Left cardiac atrium (tissue), 4 donors: ENCODE measurements around the gene BAIAP3. TPM values are rescaled to one million over a fixed set of nuclear protein-coding genes. Genes with fewer than 3 reads are reported as not detected.
A peak's percentile ranks its signal among the peaks of the same experiment; 100 is the strongest.

Experiments used
- ATAC-seq, 2 donors: fragments of 200-7000 bp; cut with Tn5 transposase; one replicate each; pipeline ENCODE4 v1.9.1; 2020; ENCODE audit warnings: mild to moderate bottlenecking in 2 of 2, moderate library complexity in 2 of 2
- DNase-seq: peaks from one replicate; pipeline ENCODE4 v3.0.0-alpha.2; 2020
- intact Hi-C, 2 donors: fragments of 100-400 bp; cut with DNase I; formaldehyde crosslinking; loops; one replicate each; pipeline versions ENCODE4 v1.14.1 to v1.15.1; 2022 to 2023
- total RNA-seq, 2 donors: library from RNA; stranded (reverse); fragmentation: NEBNext Ultra II Directional; extraction: Animal tissue kit (Norgen Biotek cat#: 25700); gene quantifications; one replicate each; pipeline ENCODE4 v1.2.1, GENCODE V29; 2021
- donor health status: DM: no; HTN: yes; CAD: no.
- donor health status: DM: no; HTN: yes; CAD: no; lungs with severe emphysema.
- donor health status: DM: yes; HTN: yes; CAD: no.
- donor health status: Dilated cardiomyopathy.

Gene BAIAP3
- total RNA-seq, 2 donors from 2014 or later: 0.99 to 2.7 TPM

DNA sequence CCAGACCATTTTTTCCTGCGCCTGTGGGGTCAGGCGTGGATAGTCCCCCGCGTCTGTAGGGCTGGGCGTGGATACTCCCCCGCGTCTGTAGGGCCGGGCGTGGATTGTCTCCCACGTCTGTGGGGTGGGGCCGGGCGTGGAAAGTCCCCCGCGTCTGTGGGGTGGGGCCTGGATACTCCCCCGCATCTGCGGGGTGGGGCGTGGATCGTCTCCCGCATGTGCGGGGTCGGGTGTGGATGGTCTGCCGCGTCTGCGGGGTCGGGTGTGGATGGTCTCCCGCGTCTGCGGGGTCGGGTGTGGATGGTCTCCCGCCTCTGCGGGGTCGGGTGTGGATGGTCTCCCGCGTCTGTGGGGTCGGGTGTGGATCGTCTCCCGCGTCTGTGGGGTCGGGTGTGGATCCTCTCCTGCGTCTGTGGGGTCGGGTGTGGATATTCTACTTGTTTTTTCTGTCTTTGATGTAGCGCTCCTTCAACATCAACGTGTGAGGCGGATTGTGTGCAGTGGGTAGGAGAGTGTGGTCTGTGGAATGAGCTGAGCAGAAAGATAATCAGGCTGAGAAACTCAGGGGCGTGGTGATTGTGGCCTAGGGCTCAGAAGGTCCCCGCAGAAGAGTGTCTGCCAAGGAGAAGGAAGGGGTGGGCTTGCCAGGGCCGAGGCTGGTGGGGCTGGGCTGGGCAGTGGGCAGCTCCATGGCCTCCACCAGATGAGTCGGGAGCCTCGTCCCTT, 21.5 kb downstream of the BAIAP3 start:
- intact Hi-C loops: no loop called here
- ATAC-seq (no peak), DNase-seq (no peak)

DNA sequence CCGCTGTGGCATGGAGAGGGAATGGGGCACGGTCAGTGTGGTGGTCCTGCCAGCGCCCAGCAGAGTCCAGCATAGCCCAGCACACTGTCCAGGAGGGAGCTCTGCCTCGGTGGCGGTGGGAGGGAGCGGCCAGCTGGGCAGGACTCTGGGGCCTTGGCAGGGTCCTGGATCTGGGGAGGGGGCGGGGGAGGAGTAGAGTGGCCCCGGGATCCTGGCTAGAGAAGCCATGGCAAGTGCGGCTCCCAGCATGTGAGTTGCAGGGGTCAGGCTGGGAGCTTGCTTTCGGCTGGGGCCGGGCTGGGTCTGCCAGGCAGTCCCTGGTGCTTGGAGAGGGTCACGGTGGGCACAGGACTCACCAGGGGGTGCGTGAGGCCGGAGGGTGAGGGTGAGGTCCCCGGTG, 22.1 kb downstream of the BAIAP3 start:
- intact Hi-C loops: no loop called here
- ATAC-seq: no peak
- DNase-seq: no peak

DNA sequence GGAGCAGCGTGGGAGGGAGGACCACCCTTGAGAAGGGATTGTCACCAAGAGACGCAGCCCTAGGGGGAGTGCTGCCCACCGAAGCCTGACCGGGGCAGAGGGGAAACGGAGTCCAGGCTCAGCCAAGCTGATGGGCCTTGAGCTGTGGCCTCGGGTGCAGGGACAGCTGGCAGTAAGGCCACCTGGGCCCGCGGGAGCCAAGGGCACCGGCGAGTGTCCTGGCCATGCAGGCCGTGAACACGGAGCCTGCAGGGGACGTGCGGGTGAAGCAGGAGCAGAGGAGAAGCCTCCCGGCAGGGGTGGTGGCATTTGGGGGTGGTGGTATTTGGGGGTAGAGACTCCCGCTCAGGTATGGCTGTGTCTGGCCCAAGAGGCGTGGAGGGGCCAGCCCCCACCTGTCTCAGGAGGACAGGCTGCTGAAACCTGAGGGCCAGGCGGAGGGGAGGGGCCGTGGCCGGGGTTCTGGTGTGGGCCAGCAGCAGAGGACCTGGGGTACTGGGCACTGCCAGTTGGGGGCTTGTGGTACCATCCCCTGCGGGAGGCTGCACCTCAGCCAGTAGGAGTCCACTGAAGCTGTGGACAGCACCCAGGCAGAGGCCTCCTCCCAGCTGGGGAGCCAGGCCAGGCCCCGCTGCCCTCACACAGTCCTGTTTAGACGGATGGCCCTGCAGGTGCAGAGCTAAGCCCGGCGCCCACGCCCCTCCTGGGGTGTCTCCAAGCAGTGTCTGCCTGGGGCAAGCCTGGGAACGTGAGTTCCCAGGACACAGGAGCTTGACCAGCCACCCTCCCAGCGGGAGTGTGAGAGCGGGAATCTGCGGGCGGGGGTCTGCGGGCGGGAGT, 22.8 kb downstream of the BAIAP3 start:
- DNase-seq (no peak), ATAC-seq (no peak)
- intact Hi-C loops: no loop called here

DNA sequence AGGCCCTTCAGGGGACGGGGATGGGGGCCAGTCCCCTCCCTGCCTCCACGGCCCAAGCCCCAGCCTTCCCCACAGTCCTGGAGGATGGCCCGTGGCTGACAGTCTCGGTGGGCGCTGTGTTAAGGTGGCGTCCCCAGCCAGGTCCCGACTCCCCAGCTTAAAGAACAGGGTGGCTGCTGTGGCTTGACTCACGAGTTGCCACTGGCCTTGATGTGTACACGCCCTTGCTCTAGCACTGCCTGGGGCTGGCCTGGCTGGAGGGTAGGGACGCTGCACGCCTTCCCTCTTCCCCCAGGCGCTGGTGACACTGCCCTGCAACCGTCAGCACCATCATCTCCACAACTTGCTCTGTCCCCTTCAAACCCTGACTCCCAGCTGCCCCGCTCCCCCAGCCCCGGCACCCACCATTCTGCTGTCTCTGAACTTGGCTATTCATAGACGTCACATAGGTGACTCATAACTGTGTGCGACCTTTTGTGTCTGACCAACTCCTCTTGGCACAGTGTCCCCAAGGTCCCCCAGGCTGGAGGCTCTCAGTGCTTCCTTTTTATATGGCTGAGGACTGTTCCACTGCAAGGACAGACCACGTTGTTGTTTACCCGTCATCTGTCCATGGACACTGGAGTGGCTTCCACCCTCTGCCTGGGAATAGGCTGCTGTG, 24.6 kb downstream of the BAIAP3 start:
- ATAC-seq (peak in 1 of 2 donors; percentile 30), DNase-seq (no peak)
- intact Hi-C loops: no loop called here

DNA sequence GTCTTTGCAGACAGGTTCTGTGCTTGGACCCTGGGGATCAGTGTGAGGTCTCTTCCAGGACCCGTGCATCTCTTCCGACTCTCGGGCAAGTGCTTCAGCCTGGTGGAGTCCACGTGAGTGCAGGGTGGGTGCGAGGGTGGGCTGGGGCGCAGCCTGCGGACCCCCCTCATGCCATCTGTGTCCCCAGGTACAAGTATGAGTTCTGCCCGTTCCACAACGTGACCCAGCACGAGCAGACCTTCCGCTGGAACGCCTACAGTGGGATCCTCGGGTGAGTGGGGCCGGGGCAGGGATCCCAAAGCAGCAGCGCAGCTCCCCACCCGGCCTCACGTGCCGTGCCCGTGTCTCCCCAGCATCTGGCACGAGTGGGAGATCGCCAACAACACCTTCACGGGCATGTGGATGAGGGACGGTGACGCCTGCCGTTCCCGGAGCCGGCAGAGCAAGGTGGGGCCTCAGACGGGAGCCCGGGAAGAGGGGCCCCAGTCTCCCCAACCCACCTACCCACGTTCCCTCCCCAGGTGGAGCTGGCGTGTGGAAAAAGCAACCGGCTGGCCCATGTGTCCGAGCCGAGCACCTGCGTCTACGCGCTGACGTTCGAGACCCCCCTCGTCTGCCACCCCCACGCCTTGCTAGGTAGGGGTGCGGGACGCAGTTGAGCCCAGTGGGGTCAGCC, 28.4 kb downstream of the BAIAP3 start:
- DNase-seq (no peak), ATAC-seq (no peak)
- intact Hi-C loops: no loop called here

DNA sequence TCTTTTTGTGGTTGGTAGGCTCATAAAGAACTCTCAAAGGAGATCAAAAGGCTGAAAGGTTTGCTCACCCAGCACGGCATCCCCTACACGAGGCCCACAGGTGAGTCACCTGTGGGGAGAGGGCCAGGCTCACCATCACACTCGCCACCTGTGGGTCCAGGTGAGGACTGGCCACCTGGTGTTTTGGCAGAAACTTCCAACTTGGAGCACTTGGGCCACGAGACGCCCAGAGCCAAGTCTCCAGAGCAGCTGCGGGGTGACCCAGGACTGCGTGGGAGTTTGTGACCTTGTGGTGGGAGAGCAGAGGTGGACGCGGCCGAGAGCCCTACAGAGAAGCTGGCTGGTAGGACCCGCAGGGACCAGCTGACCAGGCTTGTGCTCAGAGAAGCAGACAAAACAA, 29.4 kb downstream of the BAIAP3 start:
- DNase-seq: no peak
- intact Hi-C loops: no loop called here
- no peak for ATAC-seq

DNA sequence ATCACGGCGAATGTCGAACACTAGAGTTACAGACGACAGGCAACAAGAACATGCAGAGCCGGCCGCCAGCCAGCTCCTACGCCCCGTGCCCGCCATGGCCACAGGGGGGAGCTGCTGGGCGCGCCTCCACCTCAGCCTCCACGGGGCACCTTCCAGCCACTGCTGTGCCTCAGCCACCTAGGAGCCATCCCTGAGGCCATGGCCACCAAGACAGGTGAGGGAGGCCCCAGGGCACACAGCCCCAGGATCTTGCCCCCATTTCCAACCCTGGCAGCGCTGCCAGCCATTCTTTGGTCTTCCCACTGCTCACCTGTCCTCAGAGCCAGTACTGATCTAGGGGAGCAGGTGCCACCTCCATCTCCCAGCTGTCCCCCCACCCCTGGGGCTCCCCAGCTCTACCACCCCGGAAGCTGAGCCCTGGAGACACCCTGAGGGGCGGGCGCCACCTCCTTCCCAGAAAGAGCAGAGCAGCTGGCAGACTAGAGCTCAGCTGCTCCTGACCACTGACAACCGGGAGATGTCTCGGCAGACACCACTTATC, 30.1 kb downstream of the BAIAP3 start:
- intact Hi-C loops: no loop called here
- ATAC-seq (peak; percentile 45 to 60), DNase-seq (peak; percentile 57)

DNA sequence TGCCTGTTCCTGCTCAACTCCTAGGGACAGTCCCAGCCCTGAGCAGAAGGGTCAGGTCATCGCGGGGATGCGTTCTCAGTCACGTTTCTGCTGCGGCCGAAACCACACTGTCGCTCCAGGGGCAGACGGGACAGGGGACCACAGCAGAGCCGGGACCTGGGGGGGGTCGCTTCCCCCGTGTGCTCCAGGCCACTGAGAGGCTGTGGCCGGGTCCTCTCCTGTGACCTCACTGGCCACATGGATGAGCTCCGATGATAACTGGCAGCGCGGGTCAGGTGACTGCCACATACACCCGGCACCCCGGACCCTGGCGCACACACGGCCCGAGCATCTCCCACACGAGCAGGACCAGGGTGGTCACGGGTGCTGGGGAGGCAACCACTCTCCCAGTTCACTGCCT, 31.1 kb downstream of the BAIAP3 start:
- ATAC-seq: no peak
- intact Hi-C loops: no loop called here
- no peak for DNase-seq

DNA sequence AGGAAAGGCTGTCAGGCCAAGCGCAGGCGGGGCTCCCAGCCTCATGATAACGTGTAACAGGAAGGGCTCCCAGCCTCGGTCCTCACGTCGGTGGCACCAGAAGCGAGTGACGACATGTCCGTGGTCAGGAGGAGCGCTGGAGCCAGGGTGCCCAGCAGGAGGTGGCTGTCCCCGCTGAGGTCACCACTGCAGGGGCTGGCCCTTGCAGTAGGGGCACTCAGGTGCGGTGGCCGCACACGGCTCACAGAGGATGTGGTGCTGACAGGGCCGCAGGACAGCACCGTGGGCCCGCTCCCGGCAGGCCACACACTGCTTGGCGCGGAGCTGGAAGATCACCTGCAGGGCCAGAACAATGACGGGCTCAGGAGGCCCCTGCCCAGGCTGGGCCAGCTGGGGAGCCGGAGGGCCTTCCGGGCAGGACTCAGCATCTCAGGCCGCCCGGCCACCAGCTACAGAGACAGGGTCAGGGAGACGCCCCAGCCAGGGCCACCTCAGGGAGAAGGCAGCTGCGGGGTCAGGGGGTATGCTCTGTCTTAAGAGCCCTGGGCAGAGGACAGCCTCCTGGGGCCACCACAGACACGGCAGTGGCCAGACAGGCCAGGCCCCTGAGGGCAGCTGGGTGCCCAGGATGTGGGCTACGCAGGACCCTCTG, 32.7 kb downstream of the BAIAP3 start:
- ATAC-seq (no peak), DNase-seq (no peak)
- intact Hi-C loops: no loop called here

DNA sequence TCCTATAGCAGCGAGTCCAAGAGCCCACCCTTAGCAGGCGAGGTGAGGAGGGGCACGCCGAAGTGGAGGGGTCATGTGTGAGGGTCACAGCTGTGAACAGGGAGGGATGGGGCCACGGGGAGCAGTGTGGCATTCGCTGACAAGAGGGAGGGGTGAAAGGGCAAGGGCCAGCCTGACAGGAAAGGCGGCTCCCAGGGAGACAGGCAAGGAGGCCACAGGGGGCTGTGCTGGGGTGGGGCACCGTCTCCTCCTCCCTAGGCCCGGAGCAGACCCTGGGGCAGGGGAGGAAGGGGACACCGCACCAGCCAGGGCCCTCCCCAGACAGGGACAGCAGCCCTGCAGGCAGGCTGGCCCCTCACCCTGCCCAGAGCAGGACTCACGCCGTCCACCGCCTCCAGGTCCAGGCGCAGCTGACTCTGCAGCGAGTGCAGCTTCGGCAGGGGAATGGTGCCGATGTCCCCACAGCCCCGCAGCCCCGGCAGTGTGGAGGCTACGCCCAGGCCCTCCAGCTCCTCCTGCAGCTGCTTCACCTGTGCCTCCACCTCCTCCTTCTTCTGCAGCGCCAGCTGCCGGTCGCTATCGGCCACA, 33.4 kb downstream of the BAIAP3 start:
- DNase-seq: no peak
- intact Hi-C loops: no loop called here
- no peak for ATAC-seq

DNA sequence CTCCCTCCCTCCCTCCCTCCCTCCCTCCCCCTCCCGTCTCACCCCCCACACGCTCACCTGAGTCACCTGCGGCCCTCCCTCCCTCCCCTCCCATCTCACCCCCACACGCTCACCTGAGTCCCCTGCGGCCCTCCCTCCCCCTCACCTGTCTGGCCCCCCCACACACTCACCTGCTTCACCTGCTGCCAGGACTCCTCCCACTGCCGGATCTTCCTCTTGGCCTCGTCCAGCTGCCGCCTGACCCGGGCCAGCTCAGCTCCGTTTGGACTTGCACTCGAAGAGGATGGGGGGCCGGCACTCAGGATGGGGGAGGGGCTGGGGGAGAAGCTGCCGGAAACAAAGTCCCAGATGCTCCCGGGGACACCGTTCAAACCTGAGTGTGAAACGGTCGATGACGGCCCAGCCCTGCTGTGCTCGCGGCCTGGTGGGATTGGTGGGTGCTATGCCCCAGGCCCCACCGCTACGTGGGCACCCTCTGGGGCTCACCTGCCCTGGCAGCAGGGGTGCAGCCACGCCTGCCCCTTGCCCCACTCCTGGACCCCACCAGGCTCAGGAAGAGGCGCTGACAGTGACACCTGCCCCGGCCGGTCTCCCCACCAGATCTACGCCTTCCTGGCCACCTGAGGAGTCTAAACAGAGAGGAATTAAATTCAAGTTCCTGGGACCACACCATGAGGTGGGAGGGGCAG, 34.2 kb downstream of the BAIAP3 start:
- DNase-seq (no peak), ATAC-seq (no peak)
- intact Hi-C loops: no loop called here

DNA sequence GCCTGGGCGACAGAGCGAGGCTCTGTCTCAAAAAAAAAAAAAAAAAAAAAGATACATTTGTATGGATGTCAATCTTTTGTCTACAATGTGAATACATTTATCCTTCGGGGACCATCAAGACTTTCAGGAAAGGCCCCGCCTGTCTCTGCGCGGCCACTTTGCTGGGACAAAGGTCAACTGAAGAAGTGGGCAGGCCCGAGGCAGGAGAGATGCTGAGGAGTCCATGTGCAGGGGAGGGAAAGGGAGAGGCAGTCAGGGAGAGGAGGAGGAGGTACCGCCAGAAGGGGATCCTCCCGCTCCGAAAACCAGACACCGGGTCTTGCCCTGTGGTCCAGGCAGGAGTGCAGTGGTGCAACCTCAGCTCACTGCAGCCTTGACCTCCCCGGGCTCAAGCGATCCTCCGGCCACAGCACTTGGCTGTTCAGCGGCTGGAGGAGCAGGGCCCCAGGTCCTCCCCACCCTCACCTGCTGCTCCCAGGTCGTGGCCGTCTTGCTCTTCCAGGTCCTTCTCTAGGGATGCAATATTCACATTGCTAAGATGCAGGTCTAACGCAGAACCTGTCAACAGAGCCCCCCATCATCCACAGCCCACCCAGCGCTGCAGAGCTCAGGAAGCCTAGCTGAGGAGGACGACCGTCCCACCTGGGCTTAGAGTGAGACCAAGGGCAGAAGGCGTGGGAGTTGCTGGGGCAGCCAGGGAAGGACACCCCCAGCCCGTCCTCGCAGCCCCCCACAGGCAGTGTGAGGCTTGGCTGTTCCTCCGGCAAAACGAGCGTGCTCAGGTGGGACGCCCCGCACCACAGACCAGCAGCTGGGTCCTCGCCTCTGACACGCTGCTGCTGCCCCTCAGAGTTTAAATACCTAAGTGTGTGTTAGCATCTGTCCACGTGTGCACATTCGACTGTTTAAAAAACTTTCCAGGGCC, 37.9 kb downstream of the BAIAP3 start:
- DNase-seq (no peak), ATAC-seq (no peak)
- intact Hi-C loops: no loop called here

DNA sequence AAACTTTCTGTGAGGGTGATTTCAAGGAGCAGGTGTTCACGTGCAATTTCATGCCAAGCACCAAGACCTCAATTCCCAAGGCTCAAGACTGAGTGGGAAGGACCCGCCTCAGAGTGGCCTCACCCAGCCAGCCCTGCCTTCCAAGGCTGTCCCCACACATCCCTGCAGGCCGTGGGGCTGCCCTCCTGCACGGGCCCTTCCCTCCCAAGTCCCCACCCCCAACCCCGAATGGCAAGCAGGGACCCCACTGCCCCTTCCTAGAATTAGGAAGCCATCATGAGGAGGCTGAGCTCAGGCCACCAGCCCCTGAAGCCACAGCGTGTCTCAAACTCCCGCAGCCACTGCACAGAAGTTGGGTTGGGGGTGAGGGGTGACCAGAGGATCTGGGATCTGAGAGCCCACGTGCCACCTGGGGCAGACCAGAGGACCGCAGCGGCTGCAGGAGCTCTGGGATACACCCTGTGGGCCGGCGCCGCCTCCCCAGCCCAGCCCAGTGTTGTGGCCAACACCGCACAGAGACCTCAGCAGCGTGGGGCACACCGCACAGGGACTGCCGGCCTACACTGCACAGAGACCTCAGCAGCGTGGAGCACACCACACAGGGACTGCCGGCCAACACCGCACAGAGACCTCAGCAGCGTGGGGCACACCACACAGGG, 39.0 kb downstream of the BAIAP3 start:
- intact Hi-C loops: no loop called here
- DNase-seq (no peak), ATAC-seq (no peak)

DNA sequence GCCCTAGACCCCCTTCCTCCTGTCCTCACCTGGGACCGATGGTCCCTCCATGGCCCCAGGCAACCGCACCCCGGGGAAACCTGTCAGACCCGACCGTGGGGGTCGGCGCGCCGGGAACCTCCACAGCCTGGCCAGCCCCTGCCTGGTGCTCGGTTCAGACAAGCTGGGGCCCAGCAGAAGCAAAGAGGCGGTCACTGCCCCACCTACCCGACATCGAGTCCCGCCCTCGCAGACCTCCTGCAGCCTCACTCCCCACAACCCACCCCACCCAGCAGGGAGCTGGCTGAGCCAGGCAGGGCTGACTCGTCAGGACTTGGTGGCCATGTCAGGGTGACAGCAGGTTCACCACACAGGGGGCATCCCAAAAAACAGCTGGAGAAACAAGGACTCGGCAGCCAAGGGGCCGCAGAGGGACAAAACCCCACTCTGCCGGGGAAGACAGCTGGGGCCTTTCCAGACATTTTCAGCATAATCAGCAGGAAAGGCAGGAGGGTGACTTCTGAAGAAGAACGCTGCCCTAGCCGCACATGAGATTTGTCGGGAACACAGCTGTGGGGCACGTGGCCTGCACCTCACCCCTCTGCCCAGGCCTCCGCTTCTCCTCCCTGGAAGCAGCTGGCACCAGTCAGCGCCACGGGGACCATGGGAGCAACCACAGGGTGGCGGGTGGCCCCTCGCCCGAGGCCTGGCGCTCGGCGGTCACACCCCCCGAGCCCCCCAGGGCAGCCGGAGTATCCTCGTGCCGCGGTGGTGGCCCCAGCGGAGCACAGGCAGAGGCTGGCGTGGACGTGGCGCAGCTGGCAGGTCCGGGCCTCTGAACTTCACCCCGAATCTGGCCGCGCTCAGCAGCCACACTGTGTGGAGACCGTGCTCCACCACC, 41.2 kb downstream of the BAIAP3 start:
- intact Hi-C loops: no loop called here
- no peak for ATAC-seq
- DNase-seq: no peak

DNA sequence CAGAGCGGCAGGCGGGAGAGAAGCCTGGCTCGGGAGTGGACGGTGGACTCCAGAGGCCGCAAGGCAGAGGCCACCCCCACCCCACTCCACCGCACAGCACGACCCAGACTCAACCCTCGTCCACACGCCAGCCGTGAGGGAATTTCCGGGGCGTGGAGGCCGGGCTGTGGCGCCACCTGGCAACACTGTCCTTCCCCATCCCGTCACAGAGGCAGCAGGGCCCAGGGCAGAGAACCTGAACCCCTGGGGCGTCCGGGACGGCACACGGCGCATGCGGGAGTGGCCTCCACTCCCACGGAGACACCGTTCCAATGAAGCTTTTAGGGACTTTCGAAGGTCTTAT, 41.8 kb downstream of the BAIAP3 start:
- DNase-seq (no peak), ATAC-seq (no peak)
- intact Hi-C loops: no loop called here
